IPS DF 6.9 (cell line): ENCODE results near the gene MR1.
A peak's percentile ranks its signal among the peaks of the same experiment; 100 is the strongest.

Experiments used
- DNase-seq: peaks from one replicate; pipeline ENCODE4 v3.0.0-alpha.2; 2013; ENCODE audit warnings: low read depth, low spot score
- H3K27ac ChIP-seq: one replicate; pipeline ENCODE4 v1.5.1; 2013; ENCODE audit warnings: low read length, control low read depth
- H3K27me3 ChIP-seq: 2 replicates; pipeline ENCODE4 v1.6.1; 2013; ENCODE audit warnings: mild to moderate bottlenecking, low read length; ENCODE audit not compliant: control insufficient read depth, insufficient read depth
- H3K36me3 ChIP-seq: 2 replicates; pipeline ENCODE4 v1.6.1; 2013; ENCODE audit warnings: low read length; ENCODE audit not compliant: control insufficient read depth, insufficient read depth
- H3K4me1 ChIP-seq: 2 replicates; pipeline ENCODE4 v1.6.1; 2013; ENCODE audit warnings: low read length; ENCODE audit not compliant: control insufficient read depth, insufficient read depth
- H3K4me3 ChIP-seq: 2 replicates; pipeline ENCODE4 v1.5.1; 2013; ENCODE audit warnings: mild to moderate bottlenecking, low read length
- H3K9me3 ChIP-seq: 2 replicates; pipeline ENCODE4 v1.6.1; 2013; ENCODE audit warnings: low read length, inconsistent platforms; ENCODE audit not compliant: control insufficient read depth, insufficient read depth
- WGBS: extraction: QIAGEN DNeasy Blood & Tissue Kit; methylation state at CpG from one replicate; pipeline ENCODE4 v1.1.7; 2013; ENCODE audit warnings: mixed read lengths, missing lambda C conversion rate; ENCODE audit not compliant: insufficient read length, insufficient coverage; 5-methylcytosine and 5-hydroxymethylcytosine counted together

The MR1 gene

DNA sequence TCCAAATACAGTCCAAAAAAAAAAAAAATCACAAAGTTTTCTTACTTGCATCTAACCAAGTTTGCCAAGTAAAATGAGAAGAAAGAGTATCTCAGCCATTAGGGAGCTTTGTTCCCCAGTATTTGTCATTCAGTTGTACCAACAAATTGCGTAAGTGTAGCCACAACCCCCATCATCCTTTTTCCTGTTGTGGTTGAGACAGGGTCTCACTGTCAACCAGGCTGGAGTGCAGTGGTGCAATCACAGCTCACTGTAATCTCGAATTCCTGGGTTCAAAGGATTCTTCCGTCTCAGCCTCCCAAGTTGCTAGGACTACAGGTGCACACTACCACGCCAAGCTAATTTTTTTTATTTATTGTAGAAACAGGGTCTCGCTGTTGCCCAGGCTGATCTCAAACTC lies 20.6 kb upstream of the MR1 start:
- WGBS = no CpG with 5 or more reads among the region's 5 CpGs
- H3K27ac ChIP-seq = no peak overlapping the region
- no peak for DNase-seq

DNA sequence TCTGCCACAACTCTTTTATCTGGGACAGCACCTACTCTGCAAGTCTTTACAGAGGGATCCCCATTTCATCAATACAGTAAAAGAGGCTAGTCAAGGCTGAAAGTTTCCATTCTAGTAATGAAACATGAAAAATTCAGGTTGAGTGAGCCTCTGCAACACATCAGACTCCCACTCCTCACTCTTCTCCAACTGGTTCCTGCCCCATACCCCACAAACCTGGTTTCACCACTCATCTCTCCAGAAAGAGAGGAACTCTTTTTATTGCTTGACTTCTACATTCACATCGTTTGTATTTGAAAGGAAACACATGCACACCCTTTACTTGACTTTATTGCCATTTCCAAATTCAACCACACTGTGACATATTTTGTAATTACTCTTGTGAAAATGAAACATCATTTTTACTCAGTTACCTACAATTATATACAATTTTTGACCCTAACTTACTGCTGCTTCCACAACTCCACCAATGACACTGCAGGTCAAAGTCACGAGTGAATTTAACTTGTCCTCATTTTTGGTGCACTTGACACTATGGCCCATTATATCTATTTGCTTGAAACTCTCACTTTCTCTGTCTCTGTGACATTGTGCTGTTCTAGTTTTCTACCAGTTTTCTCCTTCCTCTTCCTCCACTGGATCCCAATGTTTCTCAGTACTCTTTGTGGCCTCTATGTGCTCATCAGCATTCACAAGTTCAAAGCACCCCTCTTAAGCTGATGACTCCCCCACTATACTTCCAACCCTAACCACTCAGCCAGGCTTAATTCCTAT lies 19.1 kb upstream of the MR1 start:
- no CpG with 5 or more reads among the region's 2 CpGs for WGBS

More for the DNA sequence above, 20.6 kb upstream of the MR1 start:
- Histone ChIP-seq H3K9me3 (no peaks in the 10 kb centered on the region), H3K4me3 (no peak overlapping the region), H3K27me3 (no peaks in the 10 kb centered on the region), H3K36me3 (no peaks in the 10 kb centered on the region), H3K4me1 (peaks cover 2% of the 10 kb centered on the region; the same call in 1 of the 2 replicates)

DNA sequence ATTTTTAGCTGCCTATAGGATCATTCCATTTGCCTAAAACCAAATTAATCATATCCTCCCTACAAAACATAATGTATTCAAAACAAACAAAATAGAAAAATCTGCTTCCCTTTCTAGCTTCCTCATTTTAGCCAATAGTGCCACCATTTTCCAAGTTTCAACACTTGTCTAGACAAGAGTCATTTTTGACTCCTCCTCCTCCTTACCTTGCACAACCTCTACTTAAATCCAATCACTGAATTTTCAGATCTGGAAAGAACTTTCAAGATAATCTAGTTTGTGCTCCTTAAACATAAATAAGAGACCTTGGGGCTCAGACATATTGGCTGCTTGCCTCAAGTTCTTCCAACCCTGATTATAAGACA lies 18.6 kb upstream of the MR1 start:
- Histone ChIP-seq H3K36me3 (no peaks in the 10 kb centered on the region), H3K4me1 (peaks cover 2% of the 10 kb centered on the region; the same call in 1 of the 2 replicates), H3K27ac (no peak overlapping the region), H3K4me3 (no peak overlapping the region), H3K9me3 (no peaks in the 10 kb centered on the region), H3K27me3 (no peaks in the 10 kb centered on the region)
- DNase-seq = no peak

More for the DNA sequence above, 19.1 kb upstream of the MR1 start:
- H3K27ac ChIP-seq = no peak overlapping the region
- H3K4me3 ChIP-seq = no peak overlapping the region
- H3K36me3 ChIP-seq = no peaks in the 10 kb centered on the region
- peaks cover 2% of the 10 kb centered on the region; the same call in 1 of the 2 replicates for H3K4me1 ChIP-seq
- no peaks in the 10 kb centered on the region for H3K9me3 ChIP-seq
- no peak for DNase-seq
- no peaks in the 10 kb centered on the region for H3K27me3 ChIP-seq

DNA sequence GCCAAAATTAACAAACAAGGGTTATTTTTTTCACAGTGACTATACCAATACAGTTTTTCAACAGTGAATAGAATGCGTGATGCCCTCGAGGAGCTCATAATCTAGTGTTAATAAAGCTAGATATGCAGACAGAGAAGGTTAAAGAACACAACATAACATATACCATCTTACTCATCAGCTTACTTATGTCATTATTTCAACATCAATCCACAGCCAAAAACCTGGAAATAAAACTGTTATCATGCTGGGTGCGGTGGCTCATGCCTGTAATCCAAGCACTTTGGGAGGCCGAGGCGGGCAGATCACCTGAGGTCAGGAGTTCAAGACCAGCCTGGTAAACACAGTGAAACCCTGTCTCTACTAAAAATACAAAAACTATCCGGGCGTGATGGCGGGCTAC lies 17.2 kb upstream of the MR1 start:
- Histone ChIP-seq H3K4me1 (peaks cover 2% of the 10 kb centered on the region; the same call in 1 of the 2 replicates), H3K27ac (no peak overlapping the region), H3K4me3 (no peak overlapping the region), H3K9me3 (no peaks in the 10 kb centered on the region), H3K36me3 (no peaks in the 10 kb centered on the region), H3K27me3 (no peaks in the 10 kb centered on the region)
- WGBS = no CpG with 5 or more reads among the region's 8 CpGs
- no peak for DNase-seq

DNA sequence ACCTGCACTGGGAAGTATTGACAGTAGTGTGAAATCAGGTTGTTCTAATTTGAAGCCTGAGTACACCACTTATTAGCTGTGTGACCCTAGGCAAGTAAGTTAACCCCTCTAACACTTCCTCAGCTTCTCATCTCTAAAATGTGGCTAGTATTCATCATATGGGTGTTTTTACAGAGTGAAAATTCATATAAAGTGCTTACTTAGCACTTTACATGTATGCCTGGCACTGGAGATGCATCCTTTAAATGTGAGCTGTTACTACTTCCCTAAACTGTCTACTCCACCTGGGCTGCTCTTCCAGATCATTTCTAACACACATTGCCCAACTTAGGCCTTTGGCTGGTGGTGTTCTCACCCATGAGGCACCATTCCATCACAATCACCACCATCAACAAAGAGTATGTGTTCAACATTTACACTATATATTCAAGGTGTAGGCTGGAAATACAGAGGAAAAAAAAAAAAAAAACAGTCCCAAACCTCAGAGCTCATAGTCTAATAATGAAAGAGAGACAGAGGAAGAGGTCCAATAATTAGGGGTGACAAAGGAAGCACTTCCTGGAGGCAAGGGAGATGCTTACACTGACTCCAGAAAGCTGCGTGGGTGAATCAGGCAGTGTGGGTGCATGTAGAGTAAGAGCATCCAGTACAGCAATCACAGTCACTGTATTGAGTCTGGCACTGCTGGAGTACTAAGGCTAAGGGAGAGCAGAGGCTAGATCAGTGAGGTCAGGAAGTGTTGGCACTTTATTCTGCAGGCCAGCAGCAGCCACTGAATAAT lies 14.7 kb upstream of the MR1 start:
- H3K9me3 ChIP-seq = no peaks in the 10 kb centered on the region
- WGBS = no CpG with 5 or more reads among the region's 1 CpG
- no peak for DNase-seq
- no peaks in the 10 kb centered on the region for H3K27me3 ChIP-seq
- H3K4me1 ChIP-seq = no peaks in the 10 kb centered on the region
- no peak overlapping the region for H3K27ac ChIP-seq
- no peak overlapping the region for H3K4me3 ChIP-seq
- H3K36me3 ChIP-seq = no peaks in the 10 kb centered on the region

DNA sequence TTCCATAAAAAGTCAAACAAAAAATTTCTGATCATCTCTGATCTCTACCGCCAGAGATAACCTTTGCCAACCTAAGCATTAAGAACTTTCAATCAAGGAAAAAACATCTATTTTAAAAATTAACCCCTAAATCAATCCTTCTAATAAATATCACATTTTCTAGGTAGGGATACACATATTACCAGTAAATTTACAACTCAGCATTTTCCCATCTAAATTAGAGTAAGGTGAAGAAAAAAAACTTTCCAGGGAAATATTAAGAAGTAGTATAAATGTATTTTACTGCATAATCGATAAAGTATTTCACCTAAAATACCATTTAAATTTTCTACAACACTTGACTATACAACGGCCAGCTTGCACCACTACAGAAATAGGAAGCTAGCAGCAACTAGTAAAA lies 12.6 kb upstream of the MR1 start:
- H3K27ac ChIP-seq = no peak overlapping the region
- no peak for DNase-seq

GRCh38 chr1:181021811-181022434 lies 11.9 kb upstream of the MR1 start:
- Histone ChIP-seq H3K27ac (no peak overlapping the region), H3K9me3 (no peaks in the 10 kb centered on the region), H3K4me1 (no peaks in the 10 kb centered on the region), H3K27me3 (no peaks in the 10 kb centered on the region), H3K36me3 (no peaks in the 10 kb centered on the region), H3K4me3 (peak overlapping the region; percentile 95)
- DNase-seq = no peak
- WGBS = no CpG with 5 or more reads among the region's 23 CpGs

More for the DNA sequence above, 12.6 kb upstream of the MR1 start:
- Histone ChIP-seq H3K4me1 (no peaks in the 10 kb centered on the region), H3K36me3 (no peaks in the 10 kb centered on the region), H3K27me3 (no peaks in the 10 kb centered on the region), H3K4me3 (no peak overlapping the region; the same call in 1 of the 2 replicates), H3K9me3 (no peaks in the 10 kb centered on the region)
- no CpG with 5 or more reads among the region's 3 CpGs for WGBS

DNA sequence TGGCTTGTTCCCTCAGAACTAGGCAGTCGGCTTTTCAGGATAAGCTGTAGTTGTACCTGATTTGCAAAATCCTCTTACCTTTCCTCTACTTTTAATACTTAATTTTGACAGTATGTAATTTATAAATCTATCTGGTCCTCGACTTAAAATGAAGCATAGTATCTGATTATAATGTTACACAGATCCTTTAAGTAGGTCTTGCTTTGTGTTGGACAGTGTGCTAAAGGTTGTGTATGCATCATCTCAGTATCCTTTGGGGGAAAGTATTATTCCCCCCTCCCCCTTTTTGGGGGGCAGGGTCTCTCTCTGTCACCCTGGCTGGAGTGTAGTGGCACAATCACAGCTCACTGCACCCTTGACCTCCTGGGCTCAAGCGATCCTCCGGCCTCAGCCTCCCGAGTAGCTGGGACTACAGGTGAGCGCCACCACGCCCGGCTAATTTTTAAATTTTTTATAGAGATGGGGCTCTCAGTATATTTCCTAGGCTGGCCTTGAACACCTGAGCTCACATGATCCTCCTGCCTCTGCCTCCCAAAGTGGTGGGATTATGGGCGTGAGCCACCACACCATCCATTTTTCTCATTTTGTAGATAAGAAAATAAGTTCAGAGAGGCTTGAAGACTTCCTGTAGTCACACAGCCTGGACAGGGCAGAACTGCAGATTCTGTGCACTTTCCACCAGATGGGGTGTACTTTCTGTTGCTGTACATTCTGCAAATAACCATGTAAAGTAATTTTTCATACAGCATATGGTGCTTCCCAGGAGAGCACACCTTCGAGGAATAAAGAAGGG lies 10.3 kb upstream of the MR1 start:
- H3K27ac ChIP-seq = no peak overlapping the region
- H3K4me3 ChIP-seq = no peak overlapping the region
- H3K4me1 ChIP-seq = no peaks in the 10 kb centered on the region
- H3K36me3 ChIP-seq = no peaks in the 10 kb centered on the region
- no peak for DNase-seq
- H3K9me3 ChIP-seq = no peaks in the 10 kb centered on the region
- no peaks in the 10 kb centered on the region for H3K27me3 ChIP-seq
- no CpG with 5 or more reads among the region's 10 CpGs for WGBS

- Histone ChIP-seq H3K4me1 (no peaks in the 10 kb centered on the region), H3K36me3 (no peaks in the 10 kb centered on the region), H3K27ac (no peak overlapping the region), H3K27me3 (no peaks in the 10 kb centered on the region), H3K9me3 (no peaks in the 10 kb centered on the region), H3K4me3 (no peak overlapping the region)
- no peak for DNase-seq
These were observed 5.6 kb upstream of the MR1 start for GRCh38 chr1:181028196-181028595.

- no peaks in the 10 kb centered on the region for H3K36me3 ChIP-seq
- no CpG with 5 or more reads among the region's 5 CpGs for WGBS
- no peaks in the 10 kb centered on the region for H3K4me1 ChIP-seq
- H3K27ac ChIP-seq = no peak overlapping the region
- no peak for DNase-seq
- no peaks in the 10 kb centered on the region for H3K27me3 ChIP-seq
- H3K4me3 ChIP-seq = no peak overlapping the region
- no peaks in the 10 kb centered on the region for H3K9me3 ChIP-seq
These were observed 5.2 kb upstream of the MR1 start for GRCh38 chr1:181028615-181029014.
